HepG2 (cell line): Measurements from ENCODE around the gene PTPRCAP. TPM values are rescaled to one million over a fixed set of nuclear protein-coding genes. Genes with fewer than 3 reads are reported as not detected.

Experiments
- TARDBP ChIP-seq: sonication (generic); formaldehyde crosslinking; IDR thresholded peaks from 2 replicates; pipeline ENCODE4 v1.8.0; 2022; ENCODE audit warnings: mild to moderate bottlenecking, missing genetic modification reagents
- ZFP90 ChIP-seq: sonication (generic); formaldehyde crosslinking; IDR thresholded peaks from 2 replicates; pipeline ENCODE4 v1.8.0; 2022; ENCODE audit warnings: missing genetic modification reagents, mild to moderate bottlenecking, inconsistent platforms, borderline replicate concordance
- polyA plus RNA-seq, 8 experiments: library from polyadenylated mRNA; depleted of rRNA in 3 of 8; stranded (reverse) in 7 of 8; unstranded in 1 of 8; fragments of >200 nt; fragmentation: Illumina TruSeq in 4 of 8; extraction: Trizol in 4 of 8; gene quantifications; 2 replicates each; pipeline versions ENCODE4 v1.2.1 to v1.2.3, GENCODE V29; 2011 to 2016; ENCODE audit warnings: low read depth in 4 of 8, missing spikeins in 1 of 8, mixed read lengths in 1 of 8; ENCODE audit not compliant: insufficient read depth in 1 of 8
- total RNA-seq, 5 experiments: library from RNA; depleted of rRNA; stranded (reverse); fragments of >200 nt; fragmentation: Illumina TruSeq; extraction: Trizol; gene quantifications; 2 replicates each; pipeline ENCODE4 v1.2.3, GENCODE V29; 2016; ENCODE audit warnings: low read depth in 1 of 5
- TF ChIP-seq, protein P1 (sequence below): sonication (generic); formaldehyde crosslinking; IDR thresholded peaks from 2 replicates; pipeline ENCODE4 v1.4.0; 2020; ENCODE audit warnings: missing genetic modification reagents
- TF ChIP-seq, protein P2 (sequence below): sonication (generic); formaldehyde crosslinking; IDR thresholded peaks from 2 replicates; pipeline ENCODE4 v1.4.0; 2020; ENCODE audit warnings: mild to moderate bottlenecking, missing genetic modification reagents
- TF ChIP-seq, protein P3 (sequence below): sonication (generic); formaldehyde crosslinking; IDR thresholded peaks from 2 replicates; pipeline ENCODE4 v1.5.1; 2020; ENCODE audit warnings: missing genetic modification reagents, mild to moderate bottlenecking, borderline replicate concordance
- TF ChIP-seq, protein P4 (sequence below): sonication (generic); formaldehyde crosslinking; IDR thresholded peaks from 2 replicates; pipeline ENCODE4 v1.5.0; 2020; ENCODE audit warnings: mild to moderate bottlenecking, missing genetic modification reagents, borderline replicate concordance
- TF ChIP-seq, protein P5 (sequence below): sonication (generic); formaldehyde crosslinking; IDR thresholded peaks from 2 replicates; pipeline ENCODE4 v1.8.1; 2023; ENCODE audit warnings: mild to moderate bottlenecking, moderate library complexity, missing genetic modification reagents

Gene PTPRCAP
- total and polyA plus RNA-seq, 2 of the 13 experiments (the other 11 are each of a cell fraction or from before 2014, with no cell fraction given) = 0.60 to 0.70 TPM

DNA sequence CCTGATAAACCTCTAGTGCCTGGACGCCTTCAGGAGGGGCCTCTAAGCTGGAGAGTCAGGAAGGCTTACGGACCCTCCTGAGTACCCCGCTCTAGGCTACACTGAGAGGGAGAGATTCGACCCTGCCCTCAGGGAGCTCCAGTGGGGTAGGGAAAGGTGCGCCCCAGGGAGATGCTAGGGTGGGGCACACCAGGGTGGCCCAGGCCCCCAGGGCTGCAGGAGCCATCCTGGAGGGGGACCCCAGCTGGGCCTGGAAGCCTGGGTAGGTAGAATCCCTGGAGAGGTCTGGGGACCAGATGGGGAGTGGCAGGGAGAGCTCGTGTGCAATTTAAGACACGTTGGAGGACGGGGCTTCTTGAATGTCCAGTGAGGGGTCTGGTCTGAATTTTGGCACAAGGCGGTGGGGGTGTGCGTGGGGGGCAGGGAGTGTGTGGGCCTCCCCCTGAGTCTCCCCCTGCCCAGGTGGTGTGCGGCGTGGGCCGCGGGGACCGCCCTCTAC, 17.3 kb downstream of the PTPRCAP start (continued):
- TF ChIP-seq, protein P1, sequence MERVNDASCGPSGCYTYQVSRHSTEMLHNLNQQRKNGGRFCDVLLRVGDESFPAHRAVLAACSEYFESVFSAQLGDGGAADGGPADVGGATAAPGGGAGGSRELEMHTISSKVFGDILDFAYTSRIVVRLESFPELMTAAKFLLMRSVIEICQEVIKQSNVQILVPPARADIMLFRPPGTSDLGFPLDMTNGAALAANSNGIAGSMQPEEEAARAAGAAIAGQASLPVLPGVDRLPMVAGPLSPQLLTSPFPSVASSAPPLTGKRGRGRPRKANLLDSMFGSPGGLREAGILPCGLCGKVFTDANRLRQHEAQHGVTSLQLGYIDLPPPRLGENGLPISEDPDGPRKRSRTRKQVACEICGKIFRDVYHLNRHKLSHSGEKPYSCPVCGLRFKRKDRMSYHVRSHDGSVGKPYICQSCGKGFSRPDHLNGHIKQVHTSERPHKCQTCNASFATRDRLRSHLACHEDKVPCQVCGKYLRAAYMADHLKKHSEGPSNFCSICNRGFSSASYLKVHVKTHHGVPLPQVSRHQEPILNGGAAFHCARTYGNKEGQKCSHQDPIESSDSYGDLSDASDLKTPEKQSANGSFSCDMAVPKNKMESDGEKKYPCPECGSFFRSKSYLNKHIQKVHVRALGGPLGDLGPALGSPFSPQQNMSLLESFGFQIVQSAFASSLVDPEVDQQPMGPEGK = 0 out of 2 replicates have a peak, but pooled peaks have one; percentile 11
- TF ChIP-seq, protein P2, sequence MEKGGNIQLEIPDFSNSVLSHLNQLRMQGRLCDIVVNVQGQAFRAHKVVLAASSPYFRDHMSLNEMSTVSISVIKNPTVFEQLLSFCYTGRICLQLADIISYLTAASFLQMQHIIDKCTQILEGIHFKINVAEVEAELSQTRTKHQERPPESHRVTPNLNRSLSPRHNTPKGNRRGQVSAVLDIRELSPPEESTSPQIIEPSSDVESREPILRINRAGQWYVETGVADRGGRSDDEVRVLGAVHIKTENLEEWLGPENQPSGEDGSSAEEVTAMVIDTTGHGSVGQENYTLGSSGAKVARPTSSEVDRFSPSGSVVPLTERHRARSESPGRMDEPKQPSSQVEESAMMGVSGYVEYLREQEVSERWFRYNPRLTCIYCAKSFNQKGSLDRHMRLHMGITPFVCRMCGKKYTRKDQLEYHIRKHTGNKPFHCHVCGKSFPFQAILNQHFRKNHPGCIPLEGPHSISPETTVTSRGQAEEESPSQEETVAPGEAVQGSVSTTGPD (CRISPR knock-in tag) = no peak
- TF ChIP-seq, protein P3, sequence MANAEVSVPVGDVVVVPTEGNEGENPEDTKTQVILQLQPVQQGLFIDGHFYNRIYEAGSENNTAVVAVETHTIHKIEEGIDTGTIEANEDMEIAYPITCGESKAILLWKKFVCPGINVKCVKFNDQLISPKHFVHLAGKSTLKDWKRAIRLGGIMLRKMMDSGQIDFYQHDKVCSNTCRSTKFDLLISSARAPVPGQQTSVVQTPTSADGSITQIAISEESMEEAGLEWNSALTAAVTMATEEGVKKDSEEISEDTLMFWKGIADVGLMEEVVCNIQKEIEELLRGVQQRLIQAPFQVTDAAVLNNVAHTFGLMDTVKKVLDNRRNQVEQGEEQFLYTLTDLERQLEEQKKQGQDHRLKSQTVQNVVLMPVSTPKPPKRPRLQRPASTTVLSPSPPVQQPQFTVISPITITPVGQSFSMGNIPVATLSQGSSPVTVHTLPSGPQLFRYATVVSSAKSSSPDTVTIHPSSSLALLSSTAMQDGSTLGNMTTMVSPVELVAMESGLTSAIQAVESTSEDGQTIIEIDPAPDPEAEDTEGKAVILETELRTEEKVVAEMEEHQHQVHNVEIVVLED = no peak
- TF ChIP-seq, protein P4, sequence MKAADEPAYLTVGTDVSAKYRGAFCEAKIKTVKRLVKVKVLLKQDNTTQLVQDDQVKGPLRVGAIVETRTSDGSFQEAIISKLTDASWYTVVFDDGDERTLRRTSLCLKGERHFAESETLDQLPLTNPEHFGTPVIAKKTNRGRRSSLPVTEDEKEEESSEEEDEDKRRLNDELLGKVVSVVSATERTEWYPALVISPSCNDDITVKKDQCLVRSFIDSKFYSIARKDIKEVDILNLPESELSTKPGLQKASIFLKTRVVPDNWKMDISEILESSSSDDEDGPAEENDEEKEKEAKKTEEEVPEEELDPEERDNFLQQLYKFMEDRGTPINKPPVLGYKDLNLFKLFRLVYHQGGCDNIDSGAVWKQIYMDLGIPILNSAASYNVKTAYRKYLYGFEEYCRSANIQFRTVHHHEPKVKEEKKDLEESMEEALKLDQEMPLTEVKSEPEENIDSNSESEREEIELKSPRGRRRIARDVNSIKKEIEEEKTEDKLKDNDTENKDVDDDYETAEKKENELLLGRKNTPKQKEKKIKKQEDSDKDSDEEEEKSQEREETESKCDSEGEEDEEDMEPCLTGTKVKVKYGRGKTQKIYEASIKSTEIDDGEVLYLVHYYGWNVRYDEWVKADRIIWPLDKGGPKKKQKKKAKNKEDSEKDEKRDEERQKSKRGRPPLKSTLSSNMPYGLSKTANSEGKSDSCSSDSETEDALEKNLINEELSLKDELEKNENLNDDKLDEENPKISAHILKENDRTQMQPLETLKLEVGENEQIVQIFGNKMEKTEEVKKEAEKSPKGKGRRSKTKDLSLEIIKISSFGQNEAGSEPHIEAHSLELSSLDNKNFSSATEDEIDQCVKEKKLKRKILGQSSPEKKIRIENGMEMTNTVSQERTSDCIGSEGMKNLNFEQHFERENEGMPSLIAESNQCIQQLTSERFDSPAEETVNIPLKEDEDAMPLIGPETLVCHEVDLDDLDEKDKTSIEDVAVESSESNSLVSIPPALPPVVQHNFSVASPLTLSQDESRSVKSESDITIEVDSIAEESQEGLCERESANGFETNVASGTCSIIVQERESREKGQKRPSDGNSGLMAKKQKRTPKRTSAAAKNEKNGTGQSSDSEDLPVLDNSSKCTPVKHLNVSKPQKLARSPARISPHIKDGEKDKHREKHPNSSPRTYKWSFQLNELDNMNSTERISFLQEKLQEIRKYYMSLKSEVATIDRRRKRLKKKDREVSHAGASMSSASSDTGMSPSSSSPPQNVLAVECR (CRISPR knock-in tag) = 0 out of 2 replicates have a peak, but pooled peaks have one; percentile 2
- TF ChIP-seq ZFP90 (CRISPR knock-in tag) (no peak), TARDBP (CRISPR knock-in tag) (no peak)
- TF ChIP-seq, protein P5, sequence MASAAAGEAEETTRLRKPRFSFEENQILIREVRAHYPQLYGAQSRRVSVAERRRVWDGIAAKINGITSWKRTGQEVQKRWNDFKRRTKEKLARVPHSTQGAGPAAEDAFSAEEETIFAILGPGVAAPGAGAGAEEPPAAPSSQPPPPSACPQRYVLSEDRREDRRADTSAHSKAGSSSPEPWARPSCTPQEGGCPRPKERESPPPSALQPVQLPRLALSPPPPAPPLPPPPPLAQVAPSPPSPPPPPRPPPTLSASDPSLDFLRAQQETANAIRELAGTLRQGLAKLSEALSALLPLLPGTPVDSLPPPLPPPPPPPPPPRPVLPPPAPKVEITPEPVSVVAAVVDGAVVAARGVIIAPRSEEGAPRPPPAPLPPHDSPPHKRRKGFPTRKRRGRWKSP (CRISPR knock-in tag) = 0 out of 2 replicates have a peak, but pooled peaks have one; percentile 19
